Brain pericyte (primary cell): Measurements from ENCODE around the gene HIPK2.

Experiments used
- DNase-seq: peaks from one replicate; pipeline ENCODE4 v3.0.0-alpha.2; 2012; ENCODE audit warnings: low read depth, low spot score

Gene HIPK2

DNA sequence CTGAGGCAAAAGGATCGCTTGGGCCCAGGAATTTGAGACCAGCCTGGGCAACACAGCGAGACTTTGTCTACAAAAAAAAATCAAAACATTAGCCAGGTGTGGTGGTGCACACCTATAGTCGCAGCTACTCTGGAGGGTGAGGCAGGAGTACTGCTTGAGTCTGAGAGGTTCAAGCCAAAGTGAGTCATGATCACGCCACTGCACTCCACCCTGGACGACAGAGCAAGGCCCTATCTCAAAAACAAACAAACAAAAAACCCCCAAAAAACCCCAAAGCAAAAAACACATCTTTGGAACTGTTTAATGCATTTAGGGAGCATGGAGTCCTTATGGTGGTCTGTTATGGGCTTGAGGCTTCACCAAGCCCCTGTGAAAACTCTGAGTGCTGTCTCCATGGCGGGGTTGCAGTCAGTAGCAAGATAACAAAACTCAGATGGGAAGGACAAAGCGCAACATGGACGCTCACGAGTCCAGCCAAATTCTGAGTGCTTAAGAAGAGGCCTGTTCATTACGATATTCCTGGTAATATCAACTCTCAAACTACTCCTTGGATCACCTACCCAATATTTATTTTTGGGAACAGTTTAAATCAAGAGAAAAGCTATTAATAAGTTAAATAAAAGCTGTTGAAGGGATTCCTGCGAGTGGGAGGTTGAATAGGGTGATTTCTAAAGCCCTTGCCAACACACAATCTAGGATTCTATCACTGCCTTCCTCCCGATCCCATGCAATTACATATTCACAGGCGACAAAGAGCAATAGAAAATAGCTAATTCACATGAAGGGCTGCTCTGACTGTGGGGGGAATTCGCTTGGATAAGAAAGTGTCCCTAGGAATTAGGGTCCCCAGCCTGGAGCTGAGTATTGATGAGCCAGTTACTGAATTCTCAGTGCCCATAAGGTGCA lies 123.3 kb downstream of the HIPK2 start:
- no peak for DNase-seq

DNA sequence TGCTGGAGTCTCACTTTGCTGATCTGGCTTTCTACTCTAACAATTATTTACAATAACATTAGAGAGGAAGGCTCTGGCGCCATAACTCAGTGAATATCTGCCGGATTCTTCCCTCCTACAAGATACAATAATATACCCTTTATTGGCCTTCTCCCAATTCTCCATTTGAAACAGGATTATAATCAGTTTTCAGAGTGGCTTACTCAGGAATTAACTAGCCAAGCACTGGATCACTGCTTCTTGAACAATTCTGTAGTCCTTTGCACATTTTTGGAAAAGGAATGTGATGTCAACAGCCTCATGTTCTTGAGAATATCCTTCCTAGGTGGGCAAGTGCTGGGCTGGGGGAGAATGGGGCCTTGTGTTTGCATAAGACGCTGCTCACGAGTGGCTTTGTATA lies 125.9 kb downstream of the HIPK2 start:
- DNase-seq = no peak

DNA sequence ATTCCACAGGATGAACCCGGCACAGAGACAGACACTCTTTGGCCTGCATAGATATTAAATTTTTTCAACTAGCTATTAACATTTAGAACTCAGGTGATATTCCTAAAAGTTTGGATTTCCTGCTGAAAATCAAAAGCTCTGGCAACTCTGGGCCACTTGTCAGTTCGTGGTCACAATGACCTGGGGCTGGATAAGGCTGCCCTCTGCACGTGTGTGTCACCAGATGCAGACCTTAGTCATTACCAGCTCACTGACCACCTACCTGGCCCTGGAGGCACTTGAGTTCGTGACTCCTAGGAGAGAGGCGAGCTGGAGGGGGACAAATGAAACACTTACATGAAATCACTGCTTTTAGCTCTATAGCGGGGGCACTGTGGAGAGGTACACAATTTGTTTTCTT lies 126.5 kb downstream of the HIPK2 start:
- no peak for DNase-seq

- DNase-seq = no peak
Observed at GRCh38 chr7:139650429-139651100, 127.2 kb downstream of the HIPK2 start.

- DNase-seq = no peak
Observed at GRCh38 chr7:139648941-139649425, 128.8 kb downstream of the HIPK2 start.

GRCh38 chr7:139648391-139648861 lies 129.4 kb downstream of the HIPK2 start:
- no peak for DNase-seq

DNA sequence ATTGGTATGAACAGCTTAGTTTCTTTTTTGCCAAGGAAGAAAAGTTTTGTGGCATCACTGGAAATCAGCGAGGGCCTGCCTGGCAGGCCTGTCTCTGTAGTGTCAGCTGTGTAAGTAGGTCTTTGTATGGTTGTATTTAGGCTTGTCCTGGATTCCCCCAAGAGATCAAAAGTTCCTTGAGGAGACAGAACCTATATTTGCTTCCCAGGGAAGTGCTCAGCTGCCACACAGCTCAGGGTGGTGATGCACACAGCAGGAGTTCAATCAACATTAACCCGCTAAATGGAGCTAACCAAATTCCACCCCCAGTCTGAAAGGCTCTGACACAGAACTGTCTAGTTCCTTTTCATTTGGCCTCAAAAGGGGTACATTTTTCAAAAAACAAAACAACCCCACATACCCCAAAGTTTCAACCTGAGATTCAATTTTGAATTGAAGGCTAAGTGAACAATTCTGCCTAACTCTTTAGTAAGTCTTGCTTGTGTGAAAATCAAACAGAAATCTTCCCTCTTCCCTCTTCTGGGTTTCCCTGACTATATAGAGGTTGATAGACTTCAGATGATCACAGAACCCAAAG lies 129.9 kb downstream of the HIPK2 start:
- DNase-seq = no peak

GRCh38 chr7:139647085-139647484 lies 130.7 kb downstream of the HIPK2 start:
- no peak for DNase-seq

DNA sequence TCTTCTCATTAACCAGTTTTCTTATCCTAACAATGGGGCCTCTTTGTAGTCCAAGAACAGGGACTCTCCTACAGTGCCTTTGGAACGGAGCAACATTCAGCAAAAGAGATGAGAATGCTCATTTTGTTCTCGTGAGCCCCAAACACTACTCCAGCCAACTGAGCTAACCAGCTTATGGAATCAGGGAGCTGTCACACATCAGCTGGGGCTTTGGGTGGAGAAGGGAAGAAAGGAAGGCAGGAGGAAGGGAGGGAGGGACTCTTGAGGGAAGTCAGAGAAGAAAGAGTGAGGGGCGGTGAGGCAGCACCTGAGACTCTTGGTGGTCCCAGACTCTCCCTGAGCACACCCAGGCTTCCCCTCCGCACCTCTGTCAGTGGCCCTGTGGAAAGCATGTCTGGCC lies 131.2 kb downstream of the HIPK2 start:
- no peak for DNase-seq

DNA sequence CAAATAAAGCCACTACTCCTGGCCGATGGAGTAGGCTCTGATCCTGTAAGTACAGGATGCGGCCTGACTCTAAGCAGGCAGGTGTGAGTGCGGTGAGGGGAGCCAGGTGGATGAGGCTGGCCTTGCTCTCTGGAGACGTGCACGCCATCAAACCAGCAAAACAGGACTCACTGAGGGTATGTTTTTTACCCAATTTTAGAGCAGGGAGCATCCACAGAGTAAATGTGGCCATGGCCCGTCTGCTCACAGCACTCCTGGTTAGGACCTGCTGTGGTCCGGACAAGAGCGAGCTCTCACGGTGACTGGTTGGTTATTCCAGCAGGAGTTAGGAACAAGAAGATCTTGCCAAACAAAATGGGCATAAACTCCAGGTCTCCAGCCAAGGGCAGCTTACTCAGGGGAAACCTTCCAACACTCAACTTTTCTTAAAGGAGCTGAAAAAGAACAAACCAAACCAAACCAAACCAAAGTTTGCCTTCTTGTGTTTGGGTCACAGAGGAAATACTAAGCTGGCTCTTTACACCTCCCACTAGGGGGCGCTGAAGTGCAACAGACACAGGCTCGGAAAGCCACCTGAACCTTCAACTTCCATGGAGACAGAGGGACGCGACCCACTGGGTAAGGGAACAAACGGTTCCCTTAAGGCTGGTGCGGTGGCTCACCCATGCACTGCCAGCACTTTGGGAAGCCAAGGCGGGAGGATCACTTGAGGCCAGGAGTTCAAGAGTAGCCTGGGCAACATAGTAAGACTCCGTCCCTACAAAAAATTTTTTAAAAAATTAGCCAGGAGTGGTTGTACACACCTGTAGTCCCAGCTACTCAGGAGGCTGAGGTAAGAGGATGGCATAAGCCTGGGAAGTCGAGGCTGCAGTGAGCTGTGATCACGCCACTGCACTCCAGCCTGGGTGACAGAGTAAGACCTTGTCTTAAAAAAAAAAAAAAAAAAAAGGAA lies 131.9 kb downstream of the HIPK2 start:
- peak; percentile 69 for DNase-seq

DNA sequence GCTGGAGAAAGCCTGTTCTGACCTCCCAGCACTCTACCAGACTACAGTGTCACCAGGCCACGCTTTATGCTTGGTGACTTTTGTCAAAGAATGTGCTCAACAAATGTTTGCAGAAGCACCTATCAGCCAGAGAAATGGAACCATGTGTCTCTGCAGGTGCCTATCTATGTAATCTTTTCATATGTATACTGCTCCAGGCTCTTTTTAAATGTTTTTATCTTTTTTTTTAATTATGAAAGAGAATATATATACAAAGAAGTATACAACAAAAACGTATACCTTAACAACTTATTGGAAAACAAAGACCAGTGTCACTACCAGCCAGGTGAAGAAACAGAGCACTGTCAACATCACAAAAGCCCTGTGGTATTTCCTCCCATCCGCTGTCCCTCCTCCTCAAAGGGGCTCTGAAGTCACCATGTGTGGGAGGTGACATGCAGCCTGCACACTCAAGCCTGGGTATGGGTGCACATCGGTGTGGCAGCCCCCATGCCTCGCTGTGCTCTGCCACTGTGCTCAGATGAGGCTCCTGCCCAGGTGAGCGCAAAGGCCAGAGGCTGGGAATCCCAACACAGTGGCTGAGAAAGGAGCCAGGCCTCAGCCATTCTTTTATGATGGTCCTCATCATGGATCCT lies 133.7 kb downstream of the HIPK2 start:
- no peak for DNase-seq

- no peak for DNase-seq
Observed at GRCh38 chr7:139642283-139642682, 135.5 kb downstream of the HIPK2 start.

DNA sequence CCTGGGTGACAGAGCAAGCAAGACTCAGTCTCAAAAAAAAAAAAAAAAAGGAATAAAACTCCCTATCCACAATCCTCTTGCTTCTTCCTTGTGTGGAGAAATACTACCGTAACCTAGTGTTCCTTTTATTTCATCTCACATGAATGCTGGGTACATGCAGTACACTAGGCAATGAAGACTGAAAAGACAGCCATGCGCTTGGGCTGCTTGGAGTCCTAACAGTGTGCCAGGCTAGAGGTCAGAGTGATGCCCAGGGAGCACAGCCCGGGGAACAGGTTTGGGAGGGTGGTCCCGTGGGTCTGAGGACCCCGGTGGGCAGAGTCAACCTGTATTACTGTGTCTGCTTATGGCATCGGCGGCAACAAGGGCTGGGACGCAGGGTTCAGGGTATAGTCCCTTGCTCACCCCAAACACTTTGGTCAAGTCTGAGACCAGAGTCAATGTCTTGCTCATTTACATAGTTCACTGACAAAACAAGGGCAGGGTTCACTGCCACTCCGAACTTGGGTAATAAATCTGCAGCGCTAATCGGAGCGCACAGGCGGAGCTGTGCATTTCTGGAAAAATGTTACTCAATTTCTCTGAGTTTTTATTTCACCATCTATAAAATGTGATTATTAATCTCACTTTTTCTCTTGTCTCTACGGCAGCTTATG lies 136.3 kb downstream of the HIPK2 start:
- no peak for DNase-seq

- no peak for DNase-seq
Observed at GRCh38 chr7:139640681-139641080, 137.1 kb downstream of the HIPK2 start.

DNA sequence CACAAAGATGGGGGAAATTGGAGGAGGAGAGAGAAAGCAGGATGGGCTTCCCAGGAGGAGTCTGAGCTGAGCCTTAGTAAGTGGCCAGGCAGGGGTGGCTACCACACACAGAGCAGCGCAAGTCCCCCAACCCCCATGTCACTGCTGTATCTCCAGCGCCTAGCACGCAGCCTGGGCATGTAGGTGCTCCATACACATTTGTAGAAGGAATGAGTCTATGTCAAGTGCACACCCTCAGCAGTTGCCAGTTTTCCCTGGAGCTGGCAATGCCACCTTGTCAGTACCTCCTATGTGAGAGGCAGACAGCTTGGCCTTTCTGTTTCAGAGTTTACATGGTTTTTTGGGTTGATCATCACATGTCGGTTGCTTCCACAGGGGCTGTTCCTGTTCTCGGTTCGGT lies 138.2 kb downstream of the HIPK2 start:
- no peak for DNase-seq

GRCh38 chr7:139635526-139636302 lies 142.1 kb downstream of the HIPK2 start:
- no peak for DNase-seq

DNA sequence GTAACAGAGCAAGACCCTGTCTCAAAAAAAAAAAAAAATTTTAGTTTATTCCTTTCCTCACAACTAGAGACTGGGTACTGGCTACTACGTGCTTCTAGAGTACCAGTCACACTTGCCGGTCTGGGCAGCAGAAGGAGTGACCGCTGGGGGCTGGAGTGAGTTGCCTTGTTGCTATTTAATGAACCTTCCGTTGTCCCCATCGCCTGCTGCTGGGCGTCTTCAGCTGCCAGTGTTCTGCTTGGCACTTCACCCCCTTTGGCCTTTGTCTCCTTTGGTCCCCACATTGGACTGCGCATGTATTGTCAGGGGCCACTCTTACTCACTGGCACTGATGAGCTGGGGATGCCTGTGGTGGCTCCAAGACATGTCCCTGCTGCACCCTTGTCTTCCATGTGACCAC lies 143.7 kb downstream of the HIPK2 start:
- DNase-seq = no peak

GRCh38 chr7:139631520-139632031 lies 146.2 kb downstream of the HIPK2 start:
- DNase-seq = no peak
